ENCODE results near the gene LRRC45. TPM values are rescaled to one million over a fixed set of nuclear protein-coding genes. Genes with fewer than 3 reads are reported as not detected.

The LRRC45 gene
- total RNA-seq, 1 experiment from 2014 or later = 21.3 TPM

DNA sequence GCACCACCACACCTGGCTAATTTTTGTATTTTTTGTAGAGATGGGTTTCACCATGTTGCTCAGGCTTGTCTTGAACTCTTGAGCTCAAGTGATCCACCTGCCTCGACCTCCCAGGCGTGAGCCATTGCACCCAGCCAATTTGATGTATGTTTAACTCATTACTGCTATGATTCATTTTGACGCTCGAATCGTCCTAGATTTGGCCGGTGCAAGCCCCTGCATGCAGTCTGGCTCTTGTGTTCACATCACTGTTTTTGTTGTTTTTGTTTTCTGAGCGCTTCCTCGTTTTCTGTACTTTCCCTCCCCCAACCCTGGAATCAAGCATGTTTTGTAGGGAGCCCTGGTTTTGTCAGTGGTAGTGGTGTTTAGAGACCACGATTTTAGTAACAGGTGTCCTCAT lies 50.3 kb downstream of the LRRC45 start:
- no peak overlapping the region for H3K4me3 ChIP-seq
- H3K9me3 ChIP-seq (replicated peaks) = no peaks in the 10 kb centered on the region
- no peak for DNase-seq
- no peak overlapping the region for H3K27ac ChIP-seq
- no peaks in the 10 kb centered on the region for H3K4me1 ChIP-seq
- peaks cover 7% of the 10 kb centered on the region; the same call in 1 of the 2 replicates for H3K36me3 ChIP-seq
- no peaks in the 10 kb centered on the region for H3K27me3 ChIP-seq

DNA sequence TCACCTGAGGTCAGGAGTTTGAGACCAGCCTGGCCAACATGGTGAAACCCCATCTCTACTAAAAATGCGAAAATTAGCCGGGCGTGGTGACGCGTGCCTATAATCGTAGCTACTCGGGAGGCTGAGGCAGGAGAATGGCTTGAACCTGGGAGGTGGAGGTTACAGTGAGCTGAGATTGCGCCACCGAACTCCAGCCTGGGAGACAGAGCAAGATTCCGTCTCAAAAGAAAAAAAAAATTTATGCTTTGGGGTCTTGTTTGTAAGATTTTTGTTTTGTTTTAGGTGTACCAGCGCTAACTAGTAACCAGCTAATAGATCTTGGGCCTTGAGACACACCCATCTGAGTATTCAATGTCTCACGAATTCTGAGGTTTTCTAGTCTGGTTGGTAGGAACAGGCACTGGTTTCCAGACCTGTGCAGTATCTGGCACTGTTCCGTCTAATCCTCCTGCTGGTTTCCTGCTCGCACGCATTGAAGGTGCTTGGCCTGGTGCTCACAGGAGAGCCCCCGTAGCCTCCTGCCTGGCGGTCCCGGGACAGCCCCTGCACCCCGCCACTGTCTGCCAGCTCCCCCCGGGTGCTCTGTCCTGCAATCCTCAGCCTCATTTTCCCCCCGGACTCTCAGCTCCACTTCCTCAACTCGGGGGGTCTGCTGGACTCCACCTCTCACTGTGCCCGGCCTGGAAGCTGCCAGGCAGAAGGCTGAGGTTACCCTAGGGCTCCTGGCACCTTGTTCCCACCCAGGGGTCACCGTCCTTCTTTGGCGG lies 53.1 kb downstream of the LRRC45 start:
- H3K36me3 ChIP-seq = peaks cover 31% of the 10 kb centered on the region
- H3K27me3 ChIP-seq = no peaks in the 10 kb centered on the region
- DNase-seq = no peak
- no peak overlapping the region for H3K4me3 ChIP-seq
- no peaks in the 10 kb centered on the region for H3K9me3 ChIP-seq (replicated peaks)
- H3K27ac ChIP-seq = no peak overlapping the region
- H3K4me1 ChIP-seq = no peaks in the 10 kb centered on the region

DNA sequence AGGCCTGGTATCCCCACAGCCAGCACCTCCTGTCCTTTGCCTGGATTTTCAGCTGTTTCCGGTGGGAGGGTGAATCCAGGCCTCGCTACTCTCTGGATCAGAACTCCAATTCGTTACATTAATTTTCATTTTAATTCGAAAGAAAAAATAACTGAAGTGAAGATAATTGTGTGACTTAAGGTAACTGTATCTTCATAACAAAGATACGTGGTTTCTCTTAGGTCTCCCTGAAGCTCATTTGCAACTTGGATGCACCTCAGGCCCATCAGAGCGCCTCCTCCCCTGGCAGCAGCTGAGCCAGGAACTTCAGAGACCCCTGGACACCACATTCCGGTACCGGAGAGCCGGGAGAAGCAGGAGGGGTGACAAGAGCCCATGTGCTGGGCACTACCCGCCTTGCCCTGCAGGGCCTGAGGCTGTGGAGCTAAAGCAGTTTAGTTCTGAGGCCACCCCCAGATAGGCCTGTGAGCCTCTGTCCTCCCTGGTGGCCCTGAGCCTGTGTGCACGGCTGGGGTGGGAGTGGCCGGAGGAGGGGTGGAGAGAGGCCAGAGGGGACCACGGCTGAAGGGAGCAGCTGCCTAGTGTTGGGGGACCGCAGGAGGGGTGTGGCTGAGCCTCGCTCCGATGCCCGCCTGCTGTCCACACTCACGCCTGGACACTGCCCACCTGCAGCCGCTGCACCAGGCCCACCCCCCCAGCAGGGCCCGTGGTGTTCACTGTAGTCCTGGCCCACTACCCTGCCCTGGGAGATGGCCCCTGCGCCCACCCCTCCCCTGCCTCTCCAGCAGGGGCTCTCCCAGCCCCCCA lies 53.9 kb downstream of the LRRC45 start:
- no peaks in the 10 kb centered on the region for H3K27me3 ChIP-seq
- no peak for DNase-seq
- no peak overlapping the region for H3K4me3 ChIP-seq
- H3K9me3 ChIP-seq (replicated peaks) = no peaks in the 10 kb centered on the region
- peaks cover 36% of the 10 kb centered on the region for H3K36me3 ChIP-seq
- no peak overlapping the region for H3K27ac ChIP-seq
- H3K4me1 ChIP-seq = no peaks in the 10 kb centered on the region

DNA sequence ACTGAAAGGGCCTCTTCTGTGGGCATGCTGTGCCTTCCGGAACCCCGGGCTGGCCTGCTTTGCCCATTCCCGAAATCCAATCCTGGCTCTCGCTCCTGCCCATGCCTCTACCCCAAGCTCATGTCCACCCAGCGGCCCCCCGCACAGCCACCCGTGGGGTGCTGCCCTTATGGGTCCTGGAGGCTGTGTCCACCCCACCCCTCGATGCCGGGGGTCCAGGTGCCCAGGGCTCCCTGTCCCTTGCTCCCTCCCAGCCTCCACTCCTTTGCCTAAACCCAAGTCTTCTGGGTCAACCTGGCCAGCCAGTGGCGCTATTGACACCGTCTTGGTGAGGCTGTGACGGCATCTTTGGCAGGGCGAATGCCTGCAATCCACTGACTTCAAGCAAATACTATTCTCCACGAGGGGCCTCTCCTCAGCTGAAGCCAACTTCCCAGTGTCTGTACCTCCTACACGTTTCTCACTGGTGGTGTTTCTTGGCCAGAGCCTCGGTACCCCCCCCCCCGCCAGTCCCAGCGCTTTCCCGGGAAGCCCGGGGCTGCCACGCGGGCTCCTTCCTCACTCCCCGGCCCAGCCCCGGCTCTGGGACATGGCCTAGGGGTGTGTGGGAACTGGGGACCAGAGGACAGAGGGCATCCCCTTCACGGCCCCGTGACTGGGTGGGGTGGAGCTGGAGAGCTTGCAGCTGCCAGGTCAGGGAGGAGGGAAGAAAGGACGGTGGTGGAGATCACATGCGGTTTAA lies 54.7 kb downstream of the LRRC45 start:
- H3K27ac ChIP-seq = no peak overlapping the region
- DNase-seq = no peak
- H3K4me1 ChIP-seq = no peaks in the 10 kb centered on the region
- H3K27me3 ChIP-seq = no peaks in the 10 kb centered on the region
- H3K9me3 ChIP-seq (replicated peaks) = no peaks in the 10 kb centered on the region
- no peak overlapping the region for H3K4me3 ChIP-seq
- H3K36me3 ChIP-seq = peaks cover 44% of the 10 kb centered on the region

DNA sequence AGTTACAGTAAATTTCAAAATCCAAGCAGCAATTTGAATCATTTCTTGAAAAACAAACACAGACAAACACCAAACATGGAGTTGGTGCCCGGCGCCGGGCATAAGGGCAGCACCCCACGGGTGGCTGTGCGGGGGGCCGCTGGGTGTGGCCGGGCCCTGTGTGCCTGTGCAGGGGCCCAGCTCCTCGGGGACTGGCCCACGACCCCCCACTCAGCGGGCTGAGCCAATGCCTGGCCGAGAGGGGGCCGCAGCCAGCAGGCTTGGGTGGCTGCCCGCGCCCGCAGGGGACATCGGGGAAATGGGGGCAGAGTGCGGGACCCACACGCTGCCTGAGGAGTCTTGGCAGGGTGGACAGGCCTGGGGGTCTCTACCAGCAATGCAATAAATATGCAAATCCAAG lies 55.3 kb downstream of the LRRC45 start:
- DNase-seq = no peak
- Histone ChIP-seq H3K27me3 (no peaks in the 10 kb centered on the region), H3K36me3 (peaks cover 51% of the 10 kb centered on the region), H3K4me1 (no peaks in the 10 kb centered on the region), H3K9me3 (replicated peaks) (no peaks in the 10 kb centered on the region), H3K4me3 (no peak overlapping the region), H3K27ac (no peak overlapping the region)

DNA sequence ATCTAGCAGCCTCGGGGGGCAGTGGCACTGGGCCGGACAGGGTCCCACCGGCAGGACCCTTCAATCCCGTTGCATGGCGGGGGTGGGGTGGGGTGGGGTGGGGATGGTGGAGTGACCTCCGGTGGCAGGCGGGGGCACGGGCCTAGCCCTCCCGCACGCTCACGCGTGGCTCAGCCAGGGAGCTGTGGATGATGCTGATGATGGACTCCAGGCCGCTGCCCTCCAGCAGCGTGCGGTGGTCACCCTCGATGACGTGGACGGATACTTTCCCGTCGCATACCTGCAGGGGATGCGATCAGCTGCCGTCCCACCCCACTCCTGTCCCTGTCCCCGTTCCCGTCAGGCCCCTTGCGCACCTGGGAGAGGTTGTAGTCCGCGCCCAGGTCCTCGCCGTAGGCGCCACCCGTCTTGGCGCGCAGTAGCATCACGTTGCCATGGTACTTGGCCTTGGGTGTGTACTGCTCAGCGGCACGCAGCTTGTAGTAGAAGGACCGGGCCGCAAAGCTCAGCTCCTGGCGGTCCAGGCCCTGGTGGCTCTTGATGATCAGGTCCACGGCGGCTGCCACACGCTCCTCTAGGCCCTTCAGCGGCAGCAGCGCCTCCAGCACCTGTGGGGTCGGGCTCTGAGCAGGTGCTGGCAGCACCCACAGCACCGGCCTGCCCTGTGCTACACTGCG lies 56.0 kb downstream of the LRRC45 start:
- Histone ChIP-seq H3K27ac (no peak overlapping the region), H3K4me1 (no peaks in the 10 kb centered on the region), H3K36me3 (peaks cover 58% of the 10 kb centered on the region), H3K9me3 (replicated peaks) (no peaks in the 10 kb centered on the region), H3K4me3 (no peak overlapping the region), H3K27me3 (no peaks in the 10 kb centered on the region)
- DNase-seq = no peak

DNA sequence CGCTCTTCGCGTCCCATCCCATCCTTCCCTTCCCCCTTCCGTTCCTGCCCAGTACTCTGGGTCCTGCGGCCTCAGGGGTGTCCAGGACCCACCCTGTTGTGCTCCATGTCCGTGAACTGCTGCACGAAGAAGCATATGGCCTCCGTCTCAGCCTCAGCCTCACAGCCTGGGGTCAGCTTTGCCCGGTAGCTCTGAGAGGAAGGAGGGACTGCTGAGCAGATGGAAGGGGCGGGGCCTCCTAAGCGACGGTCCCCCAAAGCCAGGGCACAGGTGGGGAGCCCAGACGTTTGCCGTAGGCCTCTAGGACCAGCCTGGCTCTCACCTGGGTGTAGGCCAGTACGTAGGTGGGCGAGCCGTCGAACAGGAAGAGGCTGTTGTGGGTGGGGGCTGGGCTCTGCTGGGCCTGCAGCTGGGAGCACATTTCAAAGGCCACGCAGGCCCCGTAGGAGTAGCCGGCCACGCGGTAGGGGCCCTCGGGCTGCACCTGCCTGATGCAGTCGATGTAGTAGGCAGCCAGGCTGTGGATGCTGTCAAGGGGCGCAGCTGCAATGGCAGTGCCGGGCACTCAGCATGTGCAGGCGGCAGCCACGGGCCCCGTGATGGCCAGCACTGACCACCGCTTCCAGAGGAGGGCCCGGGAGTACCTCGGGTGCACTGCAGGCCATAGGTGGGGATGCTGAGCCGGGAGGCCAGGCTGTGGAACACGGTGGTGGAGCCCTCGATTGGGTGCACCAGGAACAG lies 57.1 kb downstream of the LRRC45 start:
- no peak for DNase-seq
- H3K4me3 ChIP-seq = no peak overlapping the region
- H3K27me3 ChIP-seq = no peaks in the 10 kb centered on the region
- H3K27ac ChIP-seq = no peak overlapping the region
- H3K4me1 ChIP-seq = no peaks in the 10 kb centered on the region
- no peaks in the 10 kb centered on the region for H3K9me3 ChIP-seq (replicated peaks)
- H3K36me3 ChIP-seq = peaks cover 69% of the 10 kb centered on the region

Other genes starting within 250 kb of the LRRC45 start
- gene GCGR, start 219.2 kb upstream of the LRRC45 start, total RNA-seq (2014; rRNA removed; shearing (Covaris generic)) = 0.04 TPM in 1 of 2 replicates, not detected in the other
- gene MCRIP1, start 190.0 kb upstream of the LRRC45 start, total RNA-seq (2014; rRNA removed; shearing (Covaris generic)) = 130 and 146 TPM in 2 replicates
- not detected in 2 replicates for gene PPP1R27, start 188.3 kb upstream of the LRRC45 start, total RNA-seq (2014; rRNA removed; shearing (Covaris generic))
- 558 and 620 TPM in 2 replicates for gene P4HB, start 162.8 kb upstream of the LRRC45 start, total RNA-seq (2014; rRNA removed; shearing (Covaris generic))
- 201 and 216 TPM in 2 replicates for gene ARHGDIA, start 152.0 kb upstream of the LRRC45 start, total RNA-seq (2014; rRNA removed; shearing (Covaris generic))
- gene ALYREF, start 131.7 kb upstream of the LRRC45 start, total RNA-seq (2014; rRNA removed; shearing (Covaris generic)) = 512 and 516 TPM in 2 replicates
- gene ANAPC11, start 131.6 kb upstream of the LRRC45 start, total RNA-seq (2014; rRNA removed; shearing (Covaris generic)) = 266 and 312 TPM in 2 replicates
- gene NPB, start 121.1 kb upstream of the LRRC45 start, total RNA-seq (2014; rRNA removed; shearing (Covaris generic)) = 3.8 and 4.9 TPM in 2 replicates
- 30.2 and 33.0 TPM in 2 replicates for gene PCYT2, start 111.9 kb upstream of the LRRC45 start, total RNA-seq (2014; rRNA removed; shearing (Covaris generic))
- 20.1 and 23.5 TPM in 2 replicates for gene SIRT7, start 105.1 kb upstream of the LRRC45 start, total RNA-seq (2014; rRNA removed; shearing (Covaris generic))
- 27.3 and 29.0 TPM in 2 replicates for gene MAFG, start 95.6 kb upstream of the LRRC45 start, total RNA-seq (2014; rRNA removed; shearing (Covaris generic))
- gene PYCR1, start 86.0 kb upstream of the LRRC45 start, total RNA-seq (2014; rRNA removed; shearing (Covaris generic)) = 152 and 159 TPM in 2 replicates
- gene MYADML2, start 76.1 kb upstream of the LRRC45 start, total RNA-seq (2014; rRNA removed; shearing (Covaris generic)) = 0.81 and 0.85 TPM in 2 replicates
- 1.8 and 3.3 TPM in 2 replicates for gene NOTUM, start 62.1 kb upstream of the LRRC45 start, total RNA-seq (2014; rRNA removed; shearing (Covaris generic))
- gene ASPSCR1, start 45.7 kb upstream of the LRRC45 start, total RNA-seq (2014; rRNA removed; shearing (Covaris generic)) = 40.6 and 42.6 TPM in 2 replicates
- 116 and 136 TPM in 2 replicates for gene CENPX, start 427 bp upstream of the LRRC45 start, total RNA-seq (2014; rRNA removed; shearing (Covaris generic))
- 17.9 and 20.8 TPM in 2 replicates for gene RAC3, start 8.4 kb downstream of the LRRC45 start, total RNA-seq (2014; rRNA removed; shearing (Covaris generic))
- gene DCXR, start 14.4 kb downstream of the LRRC45 start, total RNA-seq (2014; rRNA removed; shearing (Covaris generic)) = 110 and 112 TPM in 2 replicates
- gene RFNG, start 28.5 kb downstream of the LRRC45 start, total RNA-seq (2014; rRNA removed; shearing (Covaris generic)) = 21.8 and 26.5 TPM in 2 replicates
- gene GPS1, start 28.6 kb downstream of the LRRC45 start, total RNA-seq (2014; rRNA removed; shearing (Covaris generic)) = 168 and 176 TPM in 2 replicates
- gene DUS1L, start 42.5 kb downstream of the LRRC45 start, total RNA-seq (2014; rRNA removed; shearing (Covaris generic)) = 112 and 126 TPM in 2 replicates
- gene FASN, start 74.9 kb downstream of the LRRC45 start, total RNA-seq (2014; rRNA removed; shearing (Covaris generic)) = 141 and 151 TPM in 2 replicates
- 23.5 and 24.6 TPM in 2 replicates for gene CCDC57, start 189.5 kb downstream of the LRRC45 start, total RNA-seq (2014; rRNA removed; shearing (Covaris generic))
- 11.0 and 13.2 TPM in 2 replicates for gene SLC16A3, start 205.7 kb downstream of the LRRC45 start, total RNA-seq (2014; rRNA removed; shearing (Covaris generic))